Body of pancreas (tissue), 4 donors: ENCODE measurements around the gene MED22.

Source experiments
- CTCF ChIP-seq, 7 experiments: fragments of 450-650 bp in 4 of 7; fragments of 200-600 bp in 3 of 7; sonication (generic) in 3 of 7; IDR thresholded peaks; one replicate each; pipeline ENCODE4 v1.5.1; 2016 to 2019; ENCODE audit warnings: antibody characterized with exemption in 7 of 7
- POLR2A ChIP-seq, 3 donors: fragments of 450-650 bp; IDR thresholded peaks; one replicate each; pipeline ENCODE4 v1.6.1; 2016; ENCODE audit warnings: antibody characterized with exemption in 3 of 3, mild to moderate bottlenecking in 2 of 3

- TF ChIP-seq CTCF (IDR thresholded peaks at IDR 0.05) (no peak), POLR2A (IDR thresholded peaks at IDR 0.05) (no peak)
Measured at GRCh38 chr9:133396952-133397351, 49.0 kb upstream of the MED22 start.
